Stomach (tissue), 4 donors: ENCODE results near the gene WWOX.

ENCODE experiments used
- CTCF ChIP-seq, 7 experiments: fragments of 450-650 bp in 4 of 7; fragments of 200-600 bp in 3 of 7; sonication (generic) in 3 of 7; IDR thresholded peaks; one replicate each; pipeline ENCODE4 v1.5.1; 2016 to 2019; ENCODE audit warnings: antibody characterized with exemption in 7 of 7, control low read depth in 2 of 7, mild to moderate bottlenecking in 1 of 7
- EP300 ChIP-seq: sonication (generic); formaldehyde crosslinking; IDR thresholded peaks from one replicate; pipeline ENCODE4 v1.6.1; 2017; ENCODE audit warnings: antibody characterized with exemption
- POLR2AphosphoS5 ChIP-seq, 3 donors: sonication (generic); formaldehyde crosslinking; IDR thresholded peaks; one replicate each; pipeline ENCODE4 v1.6.1; 2016; ENCODE audit warnings: antibody characterized with exemption in 3 of 3

GRCh38 chr16:78290872-78291591 is 191.6 kb downstream of the WWOX start:
- TF ChIP-seq EP300 (no peak), POLR2AphosphoS5 (IDR thresholded peaks at IDR 0.05) (no peak), CTCF (IDR thresholded peaks at IDR 0.05) (no peak)
